ENCODE results near the gene ARHGEF7. TPM values are rescaled to one million over a fixed set of nuclear protein-coding genes. Genes with fewer than 3 reads are reported as not detected.

ARHGEF7 gene
- total RNA-seq, 3 donors from 2014 or later (not counting 1 experiment from before 2014, with no cell fraction given), result 99.9 to 135 (median 105) TPM

DNA sequence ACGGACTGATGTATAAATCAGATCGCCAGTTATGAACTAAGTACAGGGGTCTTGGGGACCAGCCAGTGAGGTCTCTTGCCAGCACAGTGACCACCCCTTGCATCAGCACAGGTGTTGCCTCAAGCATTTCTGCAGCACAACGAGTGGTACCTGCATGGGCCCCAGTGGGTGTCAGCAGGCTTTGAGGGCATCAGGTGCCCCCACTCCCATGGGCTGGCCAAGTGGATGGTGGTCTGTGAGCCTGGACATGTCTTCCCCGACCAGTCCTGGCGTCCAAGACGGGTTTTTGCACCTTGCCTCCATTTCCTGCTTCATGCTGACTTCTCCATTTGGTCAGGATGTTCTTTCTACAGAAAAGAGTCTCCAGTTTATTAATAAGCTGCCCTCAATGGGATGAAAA, 22.4 kb upstream of the ARHGEF7 start:
- no peak overlapping the region for H3K4me3 Mint-ChIP-seq
- no peaks in the 10 kb centered on the region for H3K36me3 ChIP-seq (ENCODE audit: control insufficient read depth, insufficient read depth, low read length)
- TF ChIP-seq, protein P1, sequence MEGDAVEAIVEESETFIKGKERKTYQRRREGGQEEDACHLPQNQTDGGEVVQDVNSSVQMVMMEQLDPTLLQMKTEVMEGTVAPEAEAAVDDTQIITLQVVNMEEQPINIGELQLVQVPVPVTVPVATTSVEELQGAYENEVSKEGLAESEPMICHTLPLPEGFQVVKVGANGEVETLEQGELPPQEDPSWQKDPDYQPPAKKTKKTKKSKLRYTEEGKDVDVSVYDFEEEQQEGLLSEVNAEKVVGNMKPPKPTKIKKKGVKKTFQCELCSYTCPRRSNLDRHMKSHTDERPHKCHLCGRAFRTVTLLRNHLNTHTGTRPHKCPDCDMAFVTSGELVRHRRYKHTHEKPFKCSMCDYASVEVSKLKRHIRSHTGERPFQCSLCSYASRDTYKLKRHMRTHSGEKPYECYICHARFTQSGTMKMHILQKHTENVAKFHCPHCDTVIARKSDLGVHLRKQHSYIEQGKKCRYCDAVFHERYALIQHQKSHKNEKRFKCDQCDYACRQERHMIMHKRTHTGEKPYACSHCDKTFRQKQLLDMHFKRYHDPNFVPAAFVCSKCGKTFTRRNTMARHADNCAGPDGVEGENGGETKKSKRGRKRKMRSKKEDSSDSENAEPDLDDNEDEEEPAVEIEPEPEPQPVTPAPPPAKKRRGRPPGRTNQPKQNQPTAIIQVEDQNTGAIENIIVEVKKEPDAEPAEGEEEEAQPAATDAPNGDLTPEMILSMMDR (IDR thresholded peaks at IDR 0.05), result no peak

DNA sequence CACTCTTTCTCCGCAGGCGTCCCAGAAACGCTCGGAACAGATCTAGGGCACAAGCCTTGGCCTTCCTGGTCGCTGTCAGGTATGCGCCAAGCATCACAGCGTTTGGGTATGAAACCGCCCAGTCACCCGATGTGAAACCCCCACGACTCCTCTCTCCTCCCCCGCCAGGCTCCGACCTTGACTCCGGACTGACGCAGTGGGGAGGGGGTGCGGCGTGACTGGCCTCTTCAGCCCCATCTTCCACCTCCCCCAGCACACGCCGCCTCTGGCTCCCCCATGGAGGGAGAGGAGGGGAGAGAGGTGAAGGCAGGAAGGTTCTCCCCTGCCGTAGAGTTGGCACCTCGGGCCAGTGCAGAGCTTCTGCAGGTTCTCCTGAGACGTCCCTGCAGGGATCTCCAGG, 22.0 kb upstream of the ARHGEF7 start:
- Mint-ChIP-seq H3K4me1 (no peaks in the 10 kb centered on the region), H3K36me3 (no peaks in the 10 kb centered on the region), H3K27ac (no peak overlapping the region), H3K4me3 (no peak overlapping the region), H3K27me3 (ENCODE audit: low read depth in 2 of 2) (peaks cover 31 to 51% of the 10 kb centered on the region in 2 donors), H3K9me3 (no peaks in the 10 kb centered on the region)
- Histone ChIP-seq H3K9me3 (ENCODE audit: control insufficient read depth, insufficient read depth, low read length) (no peaks in the 10 kb centered on the region), H3K27me3 (ENCODE audit: control insufficient read depth, insufficient read depth, low read length) (no peaks in the 10 kb centered on the region), H3K4me3 (ENCODE audit: low read length) (no peak overlapping the region), H3K27ac (ENCODE audit: low read length) (no peak overlapping the region), H3K36me3 (ENCODE audit: control insufficient read depth, insufficient read depth, low read length) (no peaks in the 10 kb centered on the region), H3K4me1 (ENCODE audit: control insufficient read depth, insufficient read depth, low read length) (no peaks in the 10 kb centered on the region)
- 91% methylated on average over 20 of the region's 21 CpGs for WGBS (ENCODE audit: insufficient coverage)
- TF ChIP-seq, protein P1 (IDR thresholded peaks at IDR 0.05), result no peak
- intact Hi-C loops (cut with micrococcal nuclease), result no loop called here
- no peak for DNase-seq
- no peak for ATAC-seq

More for the DNA sequence above, 22.4 kb upstream of the ARHGEF7 start:
- no peak for ATAC-seq
- WGBS (ENCODE audit: insufficient coverage), result 44% methylated on average over 6 of the region's 6 CpGs
- Mint-ChIP-seq H3K27me3 (ENCODE audit: low read depth in 2 of 2) (peaks cover 28 to 47% of the 10 kb centered on the region in 2 donors), H3K36me3 (no peaks in the 10 kb centered on the region), H3K4me1 (no peaks in the 10 kb centered on the region), H3K9me3 (no peaks in the 10 kb centered on the region), H3K27ac (no peak overlapping the region)
- Histone ChIP-seq H3K9me3 (ENCODE audit: control insufficient read depth, insufficient read depth, low read length) (no peaks in the 10 kb centered on the region), H3K4me1 (ENCODE audit: control insufficient read depth, insufficient read depth, low read length) (no peaks in the 10 kb centered on the region), H3K27ac (ENCODE audit: low read length) (no peak overlapping the region), H3K27me3 (ENCODE audit: control insufficient read depth, insufficient read depth, low read length) (no peaks in the 10 kb centered on the region), H3K4me3 (ENCODE audit: low read length) (no peak overlapping the region)
- intact Hi-C loops (cut with micrococcal nuclease), result no loop called here
- no peak for DNase-seq

DNA sequence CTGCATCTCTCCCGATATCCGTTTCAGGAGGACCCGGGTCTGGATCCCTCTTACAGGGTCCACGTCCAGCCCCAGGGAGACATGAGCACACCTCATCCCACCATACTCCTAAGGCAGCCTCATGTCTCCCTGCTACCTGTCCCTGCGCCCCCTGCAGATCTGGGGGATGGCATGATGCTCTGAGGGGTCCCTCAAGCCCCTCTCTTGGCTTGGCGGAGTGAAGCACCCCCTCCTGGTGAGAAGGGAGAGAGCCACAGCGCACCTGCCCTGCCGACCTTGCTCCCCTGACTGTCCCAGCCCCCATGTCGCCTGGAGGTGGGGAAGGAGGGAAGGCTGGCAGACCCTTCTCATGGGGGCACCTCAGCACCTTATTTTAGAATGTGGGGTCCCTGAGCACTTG, 21.5 kb upstream of the ARHGEF7 start:
- Mint-ChIP-seq H3K27me3 (ENCODE audit: low read depth in 2 of 2) (peaks cover 34 to 56% of the 10 kb centered on the region in 2 donors), H3K27ac (no peak overlapping the region), H3K9me3 (no peaks in the 10 kb centered on the region), H3K4me1 (no peaks in the 10 kb centered on the region), H3K36me3 (no peaks in the 10 kb centered on the region), H3K4me3 (no peak overlapping the region)
- WGBS (ENCODE audit: insufficient coverage), result 83% methylated on average over 9 of the region's 9 CpGs
- Histone ChIP-seq H3K4me1 (ENCODE audit: control insufficient read depth, insufficient read depth, low read length) (no peaks in the 10 kb centered on the region), H3K27me3 (ENCODE audit: control insufficient read depth, insufficient read depth, low read length) (no peaks in the 10 kb centered on the region), H3K4me3 (ENCODE audit: low read length) (no peak overlapping the region), H3K27ac (ENCODE audit: low read length) (no peak overlapping the region), H3K36me3 (ENCODE audit: control insufficient read depth, insufficient read depth, low read length) (no peaks in the 10 kb centered on the region), H3K9me3 (ENCODE audit: control insufficient read depth, insufficient read depth, low read length) (no peaks in the 10 kb centered on the region)
- DNase-seq, result no peak
- intact Hi-C loops (cut with micrococcal nuclease), result no loop called here
- TF ChIP-seq, protein P1 (IDR thresholded peaks at IDR 0.05), result no peak
- ATAC-seq, result no peak

Measured in natural killer cell (primary cell).